HG03135 (cell line): ENCODE measurements around the gene SLC16A10.
A peak's percentile ranks its signal among the peaks of the same experiment; 100 is the strongest.
"Not testable (repeated sequence)": the region's sequence is repeated elsewhere in the genome, so short reads cannot be mapped to it uniquely, and the experiment has no call there.

Experiments
- ATAC-seq: cut with Tn5 transposase; IDR thresholded peaks from one replicate; pipeline ENCODE4 v1.9.1; 2021; ENCODE audit warnings: mild to moderate bottlenecking, moderate library complexity; ENCODE audit not compliant: unreplicated experiment

Gene SLC16A10

DNA sequence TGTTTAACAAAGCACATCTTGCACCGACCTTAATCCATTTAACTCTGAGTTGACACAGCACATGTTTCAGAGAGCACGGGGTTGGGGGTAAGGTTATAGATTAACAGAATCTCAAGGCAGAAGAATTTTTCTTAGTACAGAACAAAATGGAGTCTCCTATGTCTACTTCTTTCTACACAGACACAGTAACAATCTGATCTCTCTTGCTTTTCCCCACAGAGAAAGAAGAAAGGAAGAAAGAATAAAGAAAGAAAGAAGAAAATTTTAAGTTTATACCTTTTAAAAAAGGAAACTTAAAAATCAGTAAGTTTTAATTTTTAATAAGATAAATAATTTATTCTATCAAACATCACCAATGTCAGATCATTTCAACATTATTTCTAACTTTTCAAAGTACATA, 168.5 kb downstream of the SLC16A10 start:
- not testable (repeated sequence) for ATAC-seq

DNA sequence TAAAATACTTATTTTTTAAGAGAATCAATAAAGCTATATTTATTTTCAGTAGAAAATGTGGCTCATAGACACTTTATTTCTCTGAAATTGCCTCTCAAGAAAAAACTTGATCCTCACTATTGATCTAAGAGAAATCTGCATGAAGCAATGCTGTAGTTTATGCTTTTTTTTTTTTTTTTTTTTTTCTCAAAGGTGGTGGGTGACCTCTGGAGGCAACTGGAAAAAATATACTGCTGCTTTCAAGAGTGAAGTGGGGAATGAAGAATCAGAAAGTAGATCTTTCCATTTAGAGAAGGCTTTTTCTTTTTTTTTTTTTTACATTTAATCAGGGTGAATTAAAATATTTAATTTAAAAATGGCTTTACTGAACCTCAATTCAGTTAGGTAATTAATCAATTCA, 169.3 kb downstream of the SLC16A10 start:
- no peak for ATAC-seq

DNA sequence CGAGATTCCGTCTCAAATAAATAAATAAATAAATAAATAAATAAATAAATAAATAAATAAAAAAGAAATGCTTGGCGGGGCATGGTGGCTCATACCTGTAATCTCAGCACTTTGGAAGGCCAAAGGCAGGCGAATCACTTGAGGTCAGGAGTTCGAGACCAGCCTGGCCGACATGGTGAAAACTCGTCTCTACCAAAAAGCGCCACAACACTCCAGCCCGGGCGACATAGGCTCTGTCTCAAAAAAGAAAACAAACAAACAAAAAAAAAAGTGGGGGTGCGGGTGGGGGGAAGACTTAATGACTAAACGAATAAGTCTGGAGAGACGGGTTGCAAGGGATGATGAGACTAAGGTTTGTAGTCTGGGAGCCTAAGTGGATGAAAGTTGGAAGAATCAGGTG, 170.7 kb downstream of the SLC16A10 start:
- no peak for ATAC-seq

DNA sequence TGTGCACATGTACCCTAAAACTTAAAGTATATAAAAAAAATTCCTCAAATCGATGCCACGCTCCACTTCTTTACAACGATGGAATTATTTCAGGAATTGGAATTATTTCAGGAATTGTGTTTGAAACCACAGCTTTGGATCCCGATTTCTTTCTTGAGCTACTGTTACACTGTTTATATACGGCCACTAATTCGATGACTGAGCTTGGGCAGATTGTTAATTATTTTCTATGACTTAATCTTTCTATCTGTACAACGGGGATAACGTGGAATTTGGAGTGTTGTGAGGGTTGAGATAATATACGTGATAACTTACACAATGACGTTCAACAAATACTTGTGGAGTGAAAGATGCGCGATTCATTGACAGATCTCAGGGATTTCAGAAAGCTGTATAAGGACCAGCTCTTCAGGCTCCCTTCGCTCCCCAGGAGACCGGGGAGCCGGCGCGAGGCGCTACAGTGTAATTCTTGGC, 171.3 kb downstream of the SLC16A10 start:
- no peak for ATAC-seq

DNA sequence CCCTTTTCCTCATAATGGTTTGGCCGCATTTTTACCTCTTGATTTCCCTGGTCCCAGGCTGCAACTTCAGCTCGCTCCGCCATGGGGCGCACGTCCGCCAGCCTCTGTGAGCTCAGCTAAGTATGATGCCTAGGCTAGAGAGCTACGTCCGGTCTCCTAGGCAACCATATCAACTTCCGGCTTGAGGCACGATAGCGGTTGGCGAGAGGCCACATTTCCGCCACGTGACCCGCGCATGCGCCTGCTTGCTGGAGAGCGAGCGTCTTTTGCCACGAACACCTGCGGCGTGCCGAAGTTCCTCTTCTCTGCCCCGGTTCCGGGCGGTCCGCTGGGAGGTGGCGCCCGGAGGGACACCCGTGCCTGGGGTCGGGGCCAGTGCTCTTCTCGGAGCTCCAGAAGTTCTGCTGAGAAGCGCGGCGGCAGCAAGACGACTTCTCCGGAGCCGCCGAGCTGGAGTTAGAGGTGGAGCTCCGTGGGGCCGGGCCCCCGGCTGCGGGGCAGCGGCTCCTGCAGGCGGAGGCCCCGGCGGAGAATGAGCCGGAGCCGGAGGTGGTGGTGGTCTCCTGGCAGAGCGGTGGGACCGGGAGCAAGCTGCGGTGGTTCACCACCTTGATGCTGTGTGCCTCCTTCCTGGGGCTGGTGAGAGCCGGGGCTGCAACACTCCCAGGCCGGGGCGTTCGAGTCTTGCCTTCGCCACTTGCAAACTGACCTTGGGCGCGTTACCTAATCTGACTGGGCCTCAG, 172.0 kb downstream of the SLC16A10 start:
- peak; percentile 98 for ATAC-seq

DNA sequence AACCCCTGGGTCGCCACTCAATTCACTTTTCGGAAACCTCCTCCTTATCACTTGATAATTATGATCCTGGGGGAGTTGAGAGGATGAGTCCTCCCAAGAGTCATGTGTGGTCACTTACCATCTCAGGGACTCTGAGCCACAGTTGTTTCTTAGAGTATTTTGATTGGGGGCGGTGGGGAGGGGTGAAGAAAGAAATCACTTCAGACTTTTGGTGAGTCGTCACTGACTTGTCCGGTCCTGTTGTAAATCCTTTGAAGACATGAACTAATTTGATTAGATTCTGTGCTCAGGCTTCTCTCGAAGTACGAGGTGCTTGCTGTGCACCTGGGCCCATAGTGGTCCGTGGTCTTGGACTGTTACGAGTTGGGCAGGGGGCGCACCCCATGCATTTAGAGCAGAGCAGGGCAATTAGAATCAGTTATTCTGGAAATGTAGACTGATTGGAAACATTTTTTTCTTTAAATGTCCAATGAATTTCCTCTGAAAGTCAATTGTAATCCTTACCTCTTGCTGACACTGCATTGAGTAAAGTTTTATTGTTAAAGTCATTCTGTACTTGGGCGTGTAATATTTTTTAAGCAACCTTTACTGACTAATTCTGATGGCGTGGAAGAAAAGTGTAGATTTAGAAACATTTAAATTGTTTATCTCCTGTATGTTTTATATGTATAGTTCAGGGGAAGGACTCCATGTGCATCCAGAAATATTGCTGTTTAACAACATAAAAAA, 173.4 kb downstream of the SLC16A10 start:
- no peak for ATAC-seq

DNA sequence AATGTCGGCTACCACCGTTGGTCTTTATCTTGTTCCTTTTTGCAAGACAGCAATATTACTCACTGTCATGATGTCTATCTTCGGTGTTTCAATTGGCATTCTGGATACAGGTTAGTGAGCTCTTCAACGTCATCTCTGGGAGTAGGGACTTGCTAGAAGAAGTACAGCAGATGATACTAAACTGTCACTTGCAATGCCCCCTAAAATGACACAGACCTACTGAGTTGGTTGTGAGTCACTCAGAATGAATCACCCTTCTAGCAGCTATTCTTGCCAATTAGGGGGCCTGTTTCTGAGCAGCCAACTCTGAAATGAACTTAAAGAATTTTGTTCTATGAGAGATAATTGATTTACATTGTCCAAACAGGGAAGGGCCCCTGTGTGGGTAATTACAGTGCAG, 176.5 kb downstream of the SLC16A10 start:
- no peak for ATAC-seq

DNA sequence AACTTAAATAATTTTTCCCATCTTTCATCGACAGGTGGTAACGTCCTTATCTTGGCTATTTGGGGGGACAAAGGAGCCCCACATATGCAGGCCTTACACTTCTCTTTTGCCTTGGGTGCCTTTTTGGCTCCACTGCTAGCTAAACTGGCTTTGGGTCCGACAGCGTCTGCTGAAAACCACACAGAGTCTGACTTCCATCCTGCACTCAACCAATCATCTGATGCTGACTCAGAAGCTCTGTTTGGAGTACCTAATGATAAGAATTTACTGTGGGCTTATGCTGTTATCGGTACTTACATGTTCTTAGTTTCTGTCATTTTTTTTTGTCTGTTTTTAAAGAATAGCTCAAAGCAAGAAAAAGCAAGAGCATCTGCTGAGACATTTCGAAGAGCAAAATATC, 178.5 kb downstream of the SLC16A10 start:
- ATAC-seq, result no peak

DNA sequence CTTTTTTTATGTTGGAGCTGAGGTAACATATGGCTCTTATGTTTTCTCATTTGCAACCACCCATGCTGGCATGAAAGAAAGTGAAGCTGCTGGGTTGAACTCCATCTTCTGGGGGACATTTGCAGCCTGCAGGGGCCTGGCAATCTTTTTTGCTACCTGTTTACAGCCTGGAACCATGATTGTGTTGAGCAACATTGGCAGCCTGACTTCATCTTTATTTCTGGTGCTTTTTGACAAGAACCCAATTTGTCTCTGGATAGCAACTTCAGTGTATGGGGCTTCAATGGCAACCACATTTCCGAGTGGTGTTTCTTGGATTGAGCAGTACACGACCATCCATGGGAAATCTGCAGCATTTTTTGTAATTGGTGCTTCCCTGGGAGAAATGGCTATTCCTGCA, 179.0 kb downstream of the SLC16A10 start:
- ATAC-seq, result no peak

DNA sequence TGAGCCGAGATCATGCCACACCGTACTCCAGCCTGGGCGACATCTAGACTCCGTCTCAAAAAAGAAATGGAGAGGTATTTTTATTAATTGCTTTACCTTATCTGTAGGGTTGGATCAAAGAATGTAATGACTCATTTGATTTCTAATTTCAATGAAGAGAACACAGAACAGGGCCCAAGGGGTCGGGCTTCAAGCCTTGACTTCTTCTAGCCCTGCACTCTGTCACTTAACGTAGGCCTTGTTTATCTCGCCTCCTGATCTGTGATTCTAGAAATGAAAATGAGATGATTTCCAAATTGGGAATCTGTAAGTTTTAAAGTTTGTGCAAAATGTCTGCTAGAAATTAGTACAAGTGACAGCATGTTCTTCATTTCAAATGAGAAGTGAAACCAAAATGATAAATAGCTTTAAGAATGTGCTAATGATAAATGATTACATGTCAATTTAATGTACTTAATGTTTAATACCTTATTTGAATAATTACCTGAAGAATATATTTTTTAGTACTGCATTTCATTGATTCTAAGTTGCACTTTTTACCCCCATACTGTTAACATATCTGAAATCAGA, 180.5 kb downstream of the SLC16A10 start:
- ATAC-seq, result no peak

DNA sequence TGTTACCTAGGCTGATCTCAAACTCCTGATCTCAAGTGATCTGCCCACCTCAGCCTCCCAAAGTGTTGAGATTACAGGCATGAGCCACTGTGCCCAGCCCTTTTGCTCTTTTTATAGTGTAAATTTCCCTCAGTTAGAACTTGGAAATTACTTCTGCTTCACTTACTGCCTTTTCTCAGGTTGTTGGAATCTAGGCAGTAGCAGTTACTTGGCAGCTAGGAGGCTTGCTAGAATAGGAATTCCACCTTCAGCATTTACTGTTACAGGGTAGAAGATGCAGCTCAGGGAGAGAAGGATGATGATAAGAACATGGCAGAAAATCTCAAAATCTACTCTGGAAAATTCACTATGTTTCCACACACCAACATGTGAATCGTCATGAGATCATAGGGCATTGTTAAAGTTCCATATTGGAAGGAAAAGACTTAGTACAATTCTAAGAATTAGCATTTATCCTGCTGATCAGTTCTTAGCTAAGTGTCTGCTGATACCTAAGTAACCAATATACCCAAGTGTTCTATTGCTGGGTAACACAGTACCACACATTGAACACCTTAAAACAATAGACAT, 182.2 kb downstream of the SLC16A10 start:
- ATAC-seq, result no peak

DNA sequence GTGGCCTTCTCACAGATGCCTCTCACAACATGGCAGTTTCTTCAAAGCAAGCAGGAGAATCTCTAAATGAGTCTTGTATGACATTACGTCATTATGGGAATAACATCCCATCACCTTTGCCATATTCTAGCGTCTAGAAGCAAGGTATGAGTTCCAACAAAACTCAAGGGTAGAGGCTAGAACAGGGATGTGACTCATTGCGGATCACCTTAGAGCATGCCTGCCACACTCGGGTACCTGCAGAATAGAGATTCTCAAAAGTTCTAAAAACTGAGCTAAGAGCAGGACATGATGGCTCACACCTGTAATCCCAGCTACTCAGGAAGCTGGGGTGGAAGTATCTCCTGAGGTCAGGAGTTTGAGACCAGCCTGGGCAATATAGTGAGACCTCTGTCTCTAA, 182.8 kb downstream of the SLC16A10 start:
- no peak for ATAC-seq

DNA sequence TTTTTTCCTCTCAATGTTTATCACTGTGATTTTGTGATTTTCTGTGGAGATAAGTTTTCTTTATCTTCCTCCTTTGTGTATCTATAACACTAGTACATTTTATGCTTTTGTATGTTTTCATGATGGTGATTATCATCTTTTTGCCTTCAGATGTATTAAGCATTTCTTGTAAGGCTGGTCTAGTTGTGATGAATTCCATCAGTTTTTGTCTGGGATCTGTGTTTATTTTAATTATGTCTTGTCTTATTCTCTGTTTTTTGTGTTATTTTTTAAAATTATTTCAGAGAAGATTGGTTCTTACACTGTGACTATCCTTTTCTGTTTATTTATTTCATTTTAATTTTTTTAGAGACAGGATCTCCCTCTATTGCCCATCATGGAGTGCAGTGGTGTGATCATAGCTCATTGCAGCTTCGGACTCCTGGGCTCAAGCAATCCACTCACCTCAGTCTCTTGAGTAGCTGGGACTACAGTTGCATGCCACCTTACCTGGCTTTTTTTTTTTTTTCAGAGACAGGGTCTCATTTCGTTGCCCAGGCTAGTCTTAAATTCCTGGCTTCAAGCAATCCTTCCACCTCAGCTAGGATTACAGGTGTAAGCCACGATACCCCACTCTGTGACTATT, 187.4 kb downstream of the SLC16A10 start:
- ATAC-seq, result no peak

DNA sequence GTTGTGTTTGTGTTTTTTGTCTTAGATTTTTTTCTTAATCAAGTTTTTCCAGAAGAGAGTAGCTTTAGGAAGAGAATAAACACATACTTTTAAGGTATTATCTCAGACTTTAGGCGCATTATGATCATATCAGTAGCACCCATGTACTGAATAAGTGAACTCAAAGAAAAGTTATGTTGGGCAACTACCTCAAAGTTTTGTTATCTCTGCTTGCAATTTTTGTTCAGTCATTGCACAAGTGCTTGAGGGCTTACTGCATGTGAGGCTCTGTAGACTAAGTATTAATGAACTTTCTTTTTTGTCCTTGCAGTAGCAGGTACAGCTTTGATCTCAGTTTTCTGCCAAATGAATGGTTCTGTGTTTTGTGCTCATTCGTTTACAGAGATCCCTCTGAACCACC, 189.0 kb downstream of the SLC16A10 start:
- ATAC-seq, result no peak

DNA sequence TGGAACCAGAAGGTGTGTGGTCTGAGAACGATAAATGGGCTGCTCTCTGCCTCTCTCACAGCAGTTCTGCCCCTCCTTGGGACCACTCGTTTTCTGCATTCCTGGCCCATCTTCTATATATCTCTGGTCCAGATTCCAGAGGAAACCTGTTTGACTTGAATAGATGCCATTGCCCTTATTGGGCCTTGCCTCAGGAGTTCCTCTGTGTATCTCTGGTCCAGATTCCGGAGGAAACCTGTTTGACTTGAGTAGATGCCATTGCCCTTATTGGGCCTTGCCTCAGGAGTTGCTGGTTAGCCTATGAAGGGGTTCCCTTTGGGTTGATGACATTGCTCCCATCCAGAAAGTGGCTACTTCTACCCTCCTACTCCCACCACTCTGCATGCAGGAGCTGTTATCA, 189.4 kb downstream of the SLC16A10 start:
- ATAC-seq, result no peak

DNA sequence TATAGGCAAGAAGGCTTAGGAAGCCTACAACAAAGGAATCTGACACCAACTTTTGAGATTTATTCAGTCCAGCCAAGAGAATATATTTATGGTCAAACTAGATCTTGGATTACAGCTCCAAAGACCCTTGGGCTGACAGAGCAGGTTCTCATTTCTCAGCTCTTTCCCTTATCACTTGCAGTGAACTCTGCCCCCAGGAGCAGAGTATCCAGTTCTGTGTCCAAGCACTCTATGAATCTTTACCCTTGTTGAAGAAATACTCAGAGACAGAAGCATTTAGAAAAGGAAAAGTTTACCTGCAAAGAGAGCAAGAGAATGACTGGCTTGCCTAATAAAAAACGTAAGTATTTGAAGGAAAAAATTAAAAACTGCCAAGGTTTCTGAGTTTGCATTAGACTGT, 190.5 kb downstream of the SLC16A10 start:
- ATAC-seq, result no peak

DNA sequence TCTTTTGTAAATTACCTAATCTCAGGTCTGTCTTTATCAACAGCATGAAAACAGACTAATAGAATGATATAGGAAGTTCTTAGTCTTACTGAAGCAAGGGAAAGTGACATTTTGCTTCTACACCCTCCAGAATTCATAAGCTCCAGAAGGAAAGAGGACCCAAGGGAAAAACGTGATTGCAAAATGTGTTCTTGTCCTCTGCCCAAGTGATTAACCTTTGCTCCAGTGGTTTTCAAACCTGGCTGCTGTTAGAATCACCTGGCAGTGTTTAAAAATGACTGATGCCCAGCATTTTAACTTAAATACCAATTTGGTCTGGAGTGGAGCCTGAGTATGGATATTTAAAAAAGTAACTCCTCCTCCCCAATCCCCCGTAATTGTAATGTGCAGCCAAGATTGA, 191.4 kb downstream of the SLC16A10 start:
- ATAC-seq, result no peak

DNA sequence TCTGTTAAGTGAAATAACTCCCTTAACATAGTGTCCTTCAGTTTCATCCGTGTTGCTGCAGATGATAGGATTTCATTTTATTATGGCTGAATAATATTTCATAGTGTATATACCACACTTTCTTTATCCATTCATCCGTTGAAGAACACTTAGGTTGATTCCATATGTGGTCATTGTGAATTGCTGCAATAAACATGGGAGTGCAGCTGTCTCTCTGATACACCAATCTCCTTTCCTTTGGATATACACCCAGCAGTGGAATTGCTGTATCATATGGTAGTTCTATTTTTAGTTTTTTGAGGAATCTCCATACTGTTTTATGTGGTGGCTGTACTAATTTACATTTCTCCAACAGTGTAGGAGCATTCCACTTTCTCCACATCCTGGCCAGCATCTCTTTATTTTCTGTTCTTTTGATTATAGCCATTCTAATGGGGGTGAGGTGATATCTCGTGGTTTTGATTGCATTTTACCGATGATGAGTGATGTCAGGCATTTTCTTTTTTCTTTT, 193.2 kb downstream of the SLC16A10 start:
- ATAC-seq, result no peak
